HEK293 (cell line): ENCODE results near the gene RNH1.
A peak's percentile ranks its signal among the peaks of the same experiment; 100 is the strongest.

Experiments used
- CTCF ChIA-PET: fragments of 350-600 bp; formaldehyde crosslinking; extraction: SDS; loops from one replicate; lab custom pipeline; 2021; ENCODE audit warnings: antibody characterized with exemption; lab: Yijun Ruan, JAX
- POLR2A ChIA-PET: fragments of 300-600 bp; formaldehyde crosslinking; extraction: SDS; loops from one replicate; lab custom pipeline; 2020; ENCODE audit warnings: antibody characterized with exemption, inconsistent platforms; lab: Yijun Ruan, JAX
- H3K27ac ChIP-seq: fragments of 200-500 bp; sonication (Bioruptor generic); 2 replicates; pipeline ENCODE4 v1.5.1; 2014; ENCODE audit warnings: low read depth, low read length, control low read depth, inconsistent platforms; ENCODE audit errors: extremely low read depth
- H3K36me3 ChIP-seq, 2 experiments: fragments of 200-500 bp in 1 of 2; sonication (Bioruptor generic) in 1 of 2; 1 replicate in 1 of 2; 2 replicates in 1 of 2; pipeline ENCODE4 v1.5.1; 2014 to 2017; ENCODE audit warnings: inconsistent platforms in 2 of 2, low read length in 2 of 2; ENCODE audit not compliant: control insufficient read depth in 2 of 2, insufficient read depth in 1 of 2
- H3K4me1 ChIP-seq: fragments of 200-500 bp; sonication (Bioruptor generic); 2 replicates; pipeline ENCODE4 v1.5.1; 2014; ENCODE audit warnings: mild to moderate bottlenecking, low read length, inconsistent platforms; ENCODE audit not compliant: control insufficient read depth, insufficient read depth
- H3K4me3 ChIP-seq: 2 replicates; pipeline ENCODE4 v1.5.1; 2011; ENCODE audit warnings: low read depth, mild to moderate bottlenecking, control low read depth, low read length, moderate library complexity
- H3K9me3 ChIP-seq: fragments of 200-500 bp; sonication (Bioruptor generic); 2 replicates; pipeline ENCODE4 v1.5.1; 2014; ENCODE audit warnings: low read depth, low read length, inconsistent platforms; ENCODE audit not compliant: control insufficient read depth, insufficient read depth
- GLI4 ChIP-seq: fragments of 450-650 bp; formaldehyde crosslinking; IDR thresholded peaks from 2 replicates; pipeline ENCODE4 v1.5.1; 2016; ENCODE audit warnings: missing biosample characterization, missing genetic modification characterization
- KLF10 ChIP-seq: fragments of 450-650 bp; IDR thresholded peaks from 2 replicates; pipeline ENCODE4 v1.5.1; 2018; ENCODE audit warnings: missing biosample characterization, mild to moderate bottlenecking, missing genetic modification characterization
- MYNN ChIP-seq: fragments of 450-650 bp; formaldehyde crosslinking; IDR thresholded peaks from 2 replicates; pipeline ENCODE4 v1.5.1; 2016; ENCODE audit warnings: missing biosample characterization, missing genetic modification characterization, borderline replicate concordance
- SETDB1 ChIP-seq: IDR thresholded peaks from one replicate; pipeline ENCODE4 v1.6.1; 2017; ENCODE audit warnings: mild to moderate bottlenecking, low read length, moderate library complexity, mixed read lengths; ENCODE audit not compliant: insufficient read length
- SP2 ChIP-seq: fragments of 450-650 bp; formaldehyde crosslinking; IDR thresholded peaks from 2 replicates; pipeline ENCODE4 v1.5.1; 2016; ENCODE audit warnings: missing biosample characterization, missing genetic modification characterization
- SP7 ChIP-seq: fragments of 450-650 bp; formaldehyde crosslinking; IDR thresholded peaks from 2 replicates; pipeline ENCODE4 v1.5.1; 2016; ENCODE audit warnings: missing biosample characterization, missing genetic modification characterization
- ZBTB1 ChIP-seq: fragments of 450-650 bp; formaldehyde crosslinking; IDR thresholded peaks from 2 replicates; pipeline ENCODE4 v1.5.1; 2016; ENCODE audit warnings: missing biosample characterization, missing genetic modification characterization
- ZBTB49 ChIP-seq: fragments of 450-650 bp; formaldehyde crosslinking; IDR thresholded peaks from 2 replicates; pipeline ENCODE4 v1.5.1; 2016; ENCODE audit warnings: missing biosample characterization, missing genetic modification characterization, low read depth
- ZNF18 ChIP-seq: fragments of 450-650 bp; formaldehyde crosslinking; IDR thresholded peaks from 2 replicates; pipeline ENCODE4 v1.5.1; 2016; ENCODE audit warnings: missing biosample characterization, missing genetic modification characterization
- ZNF223 ChIP-seq: fragments of 450-650 bp; formaldehyde crosslinking; IDR thresholded peaks from 2 replicates; pipeline ENCODE4 v1.5.1; 2016; ENCODE audit warnings: missing biosample characterization, missing genetic modification characterization
- ZNF274 ChIP-seq, 2 experiments: fragments of 200-500 bp in 1 of 2; fragments of 450-650 bp in 1 of 2; sonication (Bioruptor generic) in 1 of 2; formaldehyde crosslinking in 1 of 2; IDR thresholded peaks; 2 replicates each; pipeline versions ENCODE4 v1.5.1 to v1.6.1; 2014 to 2016; ENCODE audit warnings: borderline replicate concordance in 1 of 2, inconsistent platforms in 1 of 2, low read length in 1 of 2, missing biosample characterization in 1 of 2, missing genetic modification characterization in 1 of 2
- ZNF341 ChIP-seq: fragments of 450-650 bp; formaldehyde crosslinking; IDR thresholded peaks from 2 replicates; pipeline ENCODE4; 2016; ENCODE audit warnings: low read depth, missing biosample characterization, missing genetic modification characterization
- ZNF48 ChIP-seq: fragments of 450-650 bp; formaldehyde crosslinking; IDR thresholded peaks from 2 replicates; pipeline ENCODE4 v1.5.1; 2016; ENCODE audit warnings: missing biosample characterization, missing genetic modification characterization
- ZNF571 ChIP-seq: fragments of 450-650 bp; formaldehyde crosslinking; IDR thresholded peaks from 2 replicates; pipeline ENCODE4 v1.5.0; 2017; ENCODE audit warnings: missing biosample characterization, missing genetic modification characterization
- ZNF624 ChIP-seq: fragments of 450-650 bp; formaldehyde crosslinking; IDR thresholded peaks from 2 replicates; pipeline ENCODE4 v1.5.1; 2017; ENCODE audit warnings: missing biosample characterization, missing genetic modification characterization
- ZNF626 ChIP-seq: fragments of 450-650 bp; sonication (Bioruptor Pico); formaldehyde crosslinking; IDR thresholded peaks from 2 replicates; pipeline ENCODE4 v1.5.1; 2018; ENCODE audit warnings: missing biosample characterization, missing genetic modification characterization, inconsistent platforms
- ZNF701 ChIP-seq: fragments of 450-650 bp; formaldehyde crosslinking; IDR thresholded peaks from 2 replicates; pipeline ENCODE4 v1.5.1; 2016; ENCODE audit warnings: missing biosample characterization, missing genetic modification characterization
- TF ChIP-seq, protein P1 (sequence below): fragments of 450-650 bp; formaldehyde crosslinking; IDR thresholded peaks from 2 replicates; pipeline ENCODE4 v1.5.1; 2016; ENCODE audit warnings: missing biosample characterization, missing genetic modification characterization
- TF ChIP-seq, protein P2 (sequence below): fragments of 450-650 bp; formaldehyde crosslinking; IDR thresholded peaks from 2 replicates; pipeline ENCODE4 v1.5.1; 2016; ENCODE audit warnings: missing biosample characterization, missing genetic modification characterization

The RNH1 gene

GRCh38 chr11:472816-473215 lies 34.2 kb downstream of the RNH1 start (continued):
- TF ChIP-seq ZNF274 (IDR thresholded peaks at IDR 0.05; ENCODE audit: low read length), result no peak
- TF ChIP-seq ZNF274 (tag by site-specific recombination; IDR thresholded peaks at IDR 0.05; ENCODE audit: borderline replicate concordance), result no peak

- POLR2A ChIA-PET, result interaction anchor here (0.7 kb wide), 1 partner anchor 334 kb away, joined by 3 read pairs; no protein-coding TSS in a partner anchor
- H3K36me3 ChIP-seq, result peaks cover 0 to 20% of the 10 kb centered on the region in 2 experiments; a peak in 1 of 3 replicates
- H3K9me3 ChIP-seq, result no peaks in the 10 kb centered on the region
- H3K4me1 ChIP-seq, result peaks cover 3% of the 10 kb centered on the region; the same call in 1 of the 2 replicates
- TF ChIP-seq, protein P1, sequence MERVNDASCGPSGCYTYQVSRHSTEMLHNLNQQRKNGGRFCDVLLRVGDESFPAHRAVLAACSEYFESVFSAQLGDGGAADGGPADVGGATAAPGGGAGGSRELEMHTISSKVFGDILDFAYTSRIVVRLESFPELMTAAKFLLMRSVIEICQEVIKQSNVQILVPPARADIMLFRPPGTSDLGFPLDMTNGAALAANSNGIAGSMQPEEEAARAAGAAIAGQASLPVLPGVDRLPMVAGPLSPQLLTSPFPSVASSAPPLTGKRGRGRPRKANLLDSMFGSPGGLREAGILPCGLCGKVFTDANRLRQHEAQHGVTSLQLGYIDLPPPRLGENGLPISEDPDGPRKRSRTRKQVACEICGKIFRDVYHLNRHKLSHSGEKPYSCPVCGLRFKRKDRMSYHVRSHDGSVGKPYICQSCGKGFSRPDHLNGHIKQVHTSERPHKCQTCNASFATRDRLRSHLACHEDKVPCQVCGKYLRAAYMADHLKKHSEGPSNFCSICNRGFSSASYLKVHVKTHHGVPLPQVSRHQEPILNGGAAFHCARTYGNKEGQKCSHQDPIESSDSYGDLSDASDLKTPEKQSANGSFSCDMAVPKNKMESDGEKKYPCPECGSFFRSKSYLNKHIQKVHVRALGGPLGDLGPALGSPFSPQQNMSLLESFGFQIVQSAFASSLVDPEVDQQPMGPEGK, result no peak
- TF ChIP-seq, protein P2, sequence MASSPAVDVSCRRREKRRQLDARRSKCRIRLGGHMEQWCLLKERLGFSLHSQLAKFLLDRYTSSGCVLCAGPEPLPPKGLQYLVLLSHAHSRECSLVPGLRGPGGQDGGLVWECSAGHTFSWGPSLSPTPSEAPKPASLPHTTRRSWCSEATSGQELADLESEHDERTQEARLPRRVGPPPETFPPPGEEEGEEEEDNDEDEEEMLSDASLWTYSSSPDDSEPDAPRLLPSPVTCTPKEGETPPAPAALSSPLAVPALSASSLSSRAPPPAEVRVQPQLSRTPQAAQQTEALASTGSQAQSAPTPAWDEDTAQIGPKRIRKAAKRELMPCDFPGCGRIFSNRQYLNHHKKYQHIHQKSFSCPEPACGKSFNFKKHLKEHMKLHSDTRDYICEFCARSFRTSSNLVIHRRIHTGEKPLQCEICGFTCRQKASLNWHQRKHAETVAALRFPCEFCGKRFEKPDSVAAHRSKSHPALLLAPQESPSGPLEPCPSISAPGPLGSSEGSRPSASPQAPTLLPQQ, result peak; percentile 29; the same call in 1 of the 2 replicates
- TF ChIP-seq MYNN (tag by site-specific recombination), result no peak
- no peak for TF ChIP-seq ZBTB49 (tag by site-specific recombination)
- no peak for TF ChIP-seq ZNF624 (tag by site-specific recombination)
- no peak overlapping the region for H3K27ac ChIP-seq
- no peak overlapping the region for H3K4me3 ChIP-seq
- CTCF ChIA-PET, result no interaction called here
Measured at GRCh38 chr11:472272-472671, 34.8 kb downstream of the RNH1 start.

- ChIA-PET CTCF (no interaction called here), POLR2A (interaction anchor here (0.7 kb wide), 1 partner anchor 335 kb away, joined by 3 read pairs; no protein-coding TSS in a partner anchor)
- peaks cover 0 to 20% of the 10 kb centered on the region in 2 experiments; a peak in 1 of 3 replicates for H3K36me3 ChIP-seq
- H3K4me1 ChIP-seq, result peaks cover 3% of the 10 kb centered on the region; the same call in 1 of the 2 replicates
- no peak for TF ChIP-seq ZBTB1
- TF ChIP-seq SETDB1, result no peak
- TF ChIP-seq SP7 (tag by site-specific recombination), result no peak
- no peak for TF ChIP-seq SP2 (tag by site-specific recombination)
- no peak for TF ChIP-seq ZNF571 (tag by site-specific recombination)
- TF ChIP-seq ZNF223 (tag by site-specific recombination), result no peak
- TF ChIP-seq ZNF341 (tag by site-specific recombination), result no peak
- no peak for TF ChIP-seq ZNF701
- no peak for TF ChIP-seq ZNF48
- TF ChIP-seq GLI4 (tag by site-specific recombination), result no peak
- no peak for TF ChIP-seq ZNF626 (tag by site-specific recombination)
- no peak for TF ChIP-seq ZNF18 (tag by site-specific recombination)
- TF ChIP-seq KLF10 (tag by site-specific recombination), result no peak
- TF ChIP-seq ZNF274 (IDR thresholded peaks at IDR 0.05; ENCODE audit: low read length), result no peak
- no peak for TF ChIP-seq ZNF274 (tag by site-specific recombination; IDR thresholded peaks at IDR 0.05; ENCODE audit: borderline replicate concordance)
- H3K27ac ChIP-seq, result no peak overlapping the region
- no peaks in the 10 kb centered on the region for H3K9me3 ChIP-seq
- no peak overlapping the region for H3K4me3 ChIP-seq
Measured at GRCh38 chr11:471468-472145, 35.4 kb downstream of the RNH1 start.
